HFFc6 (cell line): Measurements from ENCODE around the gene KRTAP12-2. TPM values are rescaled to one million over a fixed set of nuclear protein-coding genes. Genes with fewer than 3 reads are reported as not detected.

Experiments
- DNase-seq: peaks from one replicate; pipeline ENCODE4 v3.0.0-alpha.2; 2018
- H3K27ac Mint-ChIP-seq: 2 replicates; pipeline ENCODE4 v1.8.0; 2020; ENCODE audit warnings: mild to moderate bottlenecking, mixed read lengths
- H3K27me3 Mint-ChIP-seq: 2 replicates; pipeline ENCODE4 v1.8.0; 2021; ENCODE audit warnings: mild to moderate bottlenecking, moderate library complexity, mixed read lengths; ENCODE audit not compliant: insufficient read depth
- H3K36me3 Mint-ChIP-seq: 2 replicates; pipeline ENCODE4 v1.8.0; 2021; ENCODE audit warnings: low read depth, mixed read lengths
- H3K4me1 Mint-ChIP-seq: 2 replicates; pipeline ENCODE4 v1.8.0; 2020; ENCODE audit warnings: low read depth, mixed read lengths
- H3K4me3 Mint-ChIP-seq: 2 replicates; pipeline ENCODE4 v1.8.0; 2020; ENCODE audit warnings: mild to moderate bottlenecking, moderate library complexity, mixed read lengths
- H3K9me3 Mint-ChIP-seq: 2 replicates; pipeline ENCODE4 v1.8.0; 2020; ENCODE audit warnings: mild to moderate bottlenecking, mixed read lengths
- long read RNA-seq: library from polyadenylated mRNA; unstranded; transcript quantifications from one replicate; pipeline ENCODE4 v2.0.0, GENCODE V29; 2019
- total RNA-seq, 6 experiments: library from RNA; stranded (reverse); fragmentation: NEBNext Ultra II Directional; extraction: Animal tissue kit (Norgen Biotek cat#: 25700); gene quantifications; 2 replicates in 1 of 6; 3 replicates in 5 of 6; pipeline ENCODE4 v1.2.3, GENCODE V29; 2021
- TF ChIP-seq, protein P1 (sequence below): fragments of 200-600 bp; sonication (generic); IDR thresholded peaks from 2 replicates; pipeline ENCODE4 v1.5.0; 2021; ENCODE audit warnings: antibody characterized with exemption, mild to moderate bottlenecking

KRTAP12-2 gene
- not detected for total RNA-seq
- long read RNA-seq, result 0 reads

DNA sequence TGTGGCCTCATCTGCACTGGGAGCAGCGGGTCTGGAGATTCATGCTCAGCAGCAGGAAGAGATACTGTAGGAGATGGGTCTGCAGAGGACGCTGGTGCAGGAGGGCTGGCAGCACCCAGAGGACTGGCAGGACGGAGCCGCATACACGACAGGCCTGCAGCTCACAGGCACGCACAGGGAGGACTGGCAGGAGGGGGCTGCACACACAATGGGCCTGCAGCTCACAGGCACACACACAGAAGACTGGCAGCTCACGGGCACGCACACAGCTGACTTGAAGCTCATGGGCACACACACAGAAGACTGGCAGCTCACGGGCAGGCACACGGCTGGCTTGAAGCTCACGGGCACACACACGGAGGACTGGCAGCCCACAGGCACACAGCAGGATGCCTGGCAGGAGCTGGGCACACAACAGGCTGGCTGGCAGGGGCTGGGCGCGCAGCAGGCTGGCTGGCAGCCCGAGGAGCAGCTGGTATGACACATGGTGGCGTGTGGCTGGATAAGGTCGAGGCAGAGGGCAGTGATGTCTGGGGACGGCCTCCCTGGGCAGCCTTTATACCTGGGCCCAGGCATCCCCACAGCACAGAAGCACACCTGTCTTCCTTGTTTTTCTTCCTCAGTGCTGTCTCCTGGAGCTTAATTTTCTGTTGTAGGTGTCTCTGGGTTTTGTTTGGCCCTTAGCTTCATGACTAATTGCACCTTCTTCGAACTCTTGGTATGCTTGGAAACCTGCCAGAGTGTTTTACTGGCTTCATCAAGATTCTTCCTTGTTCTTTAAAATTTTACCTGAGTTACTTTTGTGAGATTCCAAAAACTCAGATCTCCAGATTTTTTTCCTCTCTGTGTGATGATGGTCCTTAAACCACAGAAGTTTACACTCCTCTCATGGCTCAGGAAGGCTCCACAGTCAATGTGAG, at the start of gene KRTAP12-2:
KRTAP12-2 (minus strand) TSS at position 527 of the 920 bp plus-strand sequence; CDS start at position 486, 41 bp downstream.
- TF ChIP-seq, protein P1, sequence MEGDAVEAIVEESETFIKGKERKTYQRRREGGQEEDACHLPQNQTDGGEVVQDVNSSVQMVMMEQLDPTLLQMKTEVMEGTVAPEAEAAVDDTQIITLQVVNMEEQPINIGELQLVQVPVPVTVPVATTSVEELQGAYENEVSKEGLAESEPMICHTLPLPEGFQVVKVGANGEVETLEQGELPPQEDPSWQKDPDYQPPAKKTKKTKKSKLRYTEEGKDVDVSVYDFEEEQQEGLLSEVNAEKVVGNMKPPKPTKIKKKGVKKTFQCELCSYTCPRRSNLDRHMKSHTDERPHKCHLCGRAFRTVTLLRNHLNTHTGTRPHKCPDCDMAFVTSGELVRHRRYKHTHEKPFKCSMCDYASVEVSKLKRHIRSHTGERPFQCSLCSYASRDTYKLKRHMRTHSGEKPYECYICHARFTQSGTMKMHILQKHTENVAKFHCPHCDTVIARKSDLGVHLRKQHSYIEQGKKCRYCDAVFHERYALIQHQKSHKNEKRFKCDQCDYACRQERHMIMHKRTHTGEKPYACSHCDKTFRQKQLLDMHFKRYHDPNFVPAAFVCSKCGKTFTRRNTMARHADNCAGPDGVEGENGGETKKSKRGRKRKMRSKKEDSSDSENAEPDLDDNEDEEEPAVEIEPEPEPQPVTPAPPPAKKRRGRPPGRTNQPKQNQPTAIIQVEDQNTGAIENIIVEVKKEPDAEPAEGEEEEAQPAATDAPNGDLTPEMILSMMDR, result no peak
- Mint-ChIP-seq H3K27ac (no peak within 1 kb of the TSS), H3K4me1 (no peaks in the 10 kb centered on the region), H3K9me3 (peaks cover 13% of the 10 kb centered on the region; the same call in 1 of the 2 replicates), H3K36me3 (no peaks in the 10 kb centered on the region), H3K27me3 (peaks cover 2% of the 10 kb centered on the region), H3K4me3 (no peak within 1 kb of the TSS)
- DNase-seq, result no peak

GRCh38 chr21:44714905-44715304, 48.2 kb upstream of the KRTAP12-2 start:
- Mint-ChIP-seq H3K36me3 (no peaks in the 10 kb centered on the region), H3K9me3 (no peaks in the 10 kb centered on the region), H3K27me3 (peaks cover 52% of the 10 kb centered on the region), H3K27ac (no peak overlapping the region), H3K4me3 (no peak overlapping the region), H3K4me1 (peaks cover 2% of the 10 kb centered on the region)
- TF ChIP-seq, protein P1, result no peak
- no peak for DNase-seq

- Mint-ChIP-seq H3K9me3 (no peaks in the 10 kb centered on the region), H3K4me3 (no peak overlapping the region), H3K36me3 (no peaks in the 10 kb centered on the region), H3K27me3 (peaks cover 52% of the 10 kb centered on the region), H3K27ac (no peak overlapping the region), H3K4me1 (peaks cover 11% of the 10 kb centered on the region)
- DNase-seq, result no peak
- TF ChIP-seq, protein P1, result no peak
Measured at GRCh38 chr21:44713846-44714245, 47.1 kb upstream of the KRTAP12-2 start.

GRCh38 chr21:44713130-44713529, 46.4 kb upstream of the KRTAP12-2 start:
- Mint-ChIP-seq H3K27ac (no peak overlapping the region), H3K27me3 (peaks cover 53% of the 10 kb centered on the region), H3K4me1 (peaks cover 11% of the 10 kb centered on the region), H3K9me3 (no peaks in the 10 kb centered on the region), H3K36me3 (no peaks in the 10 kb centered on the region), H3K4me3 (no peak overlapping the region)
- no peak for DNase-seq
- TF ChIP-seq, protein P1, result no peak

DNA sequence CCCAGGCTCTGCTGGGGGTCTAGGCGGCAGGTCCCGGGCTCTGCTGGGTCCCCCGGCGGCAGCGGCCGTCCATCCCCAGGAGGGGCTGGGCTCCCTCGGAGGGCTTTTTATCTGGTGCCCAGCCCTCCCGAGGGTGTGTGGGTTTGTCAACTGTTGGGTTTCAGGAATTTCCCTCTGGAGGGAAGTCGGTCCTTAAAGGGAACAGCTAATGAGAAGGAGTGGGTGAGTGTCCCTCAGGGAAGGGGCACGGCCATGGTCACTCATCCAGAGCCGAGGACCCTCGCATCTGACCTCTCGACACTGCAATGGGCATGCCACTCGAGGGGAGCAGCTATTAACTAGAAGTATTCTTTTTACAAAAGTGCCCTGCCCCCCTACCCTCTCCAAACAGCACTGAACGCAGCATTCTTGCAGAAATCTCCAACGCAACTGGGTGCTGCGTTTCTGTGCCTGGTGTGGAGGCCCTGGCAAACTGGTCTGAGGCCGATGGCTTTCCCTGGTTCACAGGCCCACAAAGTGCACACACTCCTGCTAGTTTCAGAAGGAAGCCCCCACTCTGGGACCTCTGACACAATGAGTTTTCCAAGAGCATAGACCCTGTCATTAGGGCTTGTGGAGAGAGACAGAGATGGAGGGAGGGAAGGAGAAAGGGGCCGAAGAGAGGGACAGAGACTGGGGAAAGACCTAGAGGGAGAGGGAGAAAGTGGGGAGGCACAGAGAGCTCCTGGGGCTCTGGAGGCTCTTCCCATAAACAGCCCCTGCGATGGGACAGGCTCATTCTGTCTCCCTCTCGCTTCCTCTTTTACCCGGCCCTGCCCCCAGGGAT, 45.7 kb upstream of the KRTAP12-2 start:
- Mint-ChIP-seq H3K9me3 (no peaks in the 10 kb centered on the region), H3K36me3 (no peaks in the 10 kb centered on the region), H3K4me1 (peaks cover 11% of the 10 kb centered on the region), H3K27ac (no peak overlapping the region), H3K4me3 (no peak overlapping the region), H3K27me3 (peaks cover 59% of the 10 kb centered on the region)
- TF ChIP-seq, protein P1, result no peak
- no peak for DNase-seq
